Right ventricle myocardium superior (tissue), 1 donor: ENCODE results near the gene MED13. TPM values are rescaled to one million over a fixed set of nuclear protein-coding genes. Genes with fewer than 3 reads are reported as not detected.

Experiments
- total RNA-seq: library from RNA; stranded (reverse); fragmentation: NEBNext Ultra II Directional; extraction: Animal tissue kit (Norgen Biotek cat#: 25700); gene quantifications from one replicate; pipeline ENCODE4 v1.2.1, GENCODE V29; 2021
- donor health status: DM: no; HTN: yes; CAD: no; lungs with severe emphysema.

Gene MED13
- total RNA-seq, 1 donor from 2014 or later, result 25.1 TPM

Other genes starting within 250 kb of the MED13 start
- 0.22 TPM for gene BRIP1, start 201.8 kb downstream of the MED13 start, total RNA-seq
- gene INTS2, start 137.3 kb downstream of the MED13 start, total RNA-seq, result 8.7 TPM